B cell (primary cell): ENCODE measurements around the gene ARHGEF4. TPM values are rescaled to one million over a fixed set of nuclear protein-coding genes. Genes with fewer than 3 reads are reported as not detected.

Experiments
- ATAC-seq: fragments of 200-7000 bp; cut with Tn5 transposase; one replicate; pipeline ENCODE4 v1.10.0; 2021; ENCODE audit warnings: low read depth, mild to moderate bottlenecking, moderate number of reproducible peaks, moderate library complexity
- CTCF ChIA-PET: fragments of 350-600 bp; sonication (Branson Sonifier 250); formaldehyde crosslinking; loops from one replicate; lab custom pipeline; 2021; ENCODE audit warnings: antibody characterized with exemption, inconsistent platforms; lab: Charles Lee
- POLR2A ChIA-PET: fragments of 350-600 bp; sonication (Branson Sonifier 250); formaldehyde crosslinking; loops from one replicate; lab custom pipeline; 2021; ENCODE audit warnings: antibody characterized with exemption; lab: Charles Lee
- DNase-seq: peaks from one replicate; pipeline ENCODE4 v3.0.0; 2013
- H2AFZ ChIP-seq: 2 replicates; pipeline ENCODE4 v1.6.1; 2012; ENCODE audit warnings: mild to moderate bottlenecking, low read depth, low read length; ENCODE audit not compliant: insufficient read depth, poor library complexity, severe bottlenecking
- H3K27ac ChIP-seq, 2 donors: 1 replicate in 1 of 2; 2 replicates in 1 of 2; pipeline ENCODE4 v1.5.1; 2012 to 2013; ENCODE audit warnings: low read length in 2 of 2, mild to moderate bottlenecking in 2 of 2, moderate library complexity in 1 of 2
- H3K27me3 ChIP-seq, 4 experiments: fragments of 200-600 bp in 1 of 4; sonication (generic) in 1 of 4; replicated peaks in 1 of 4; 1 replicate in 2 of 4; 2 replicates in 2 of 4; pipeline versions ENCODE4 v1.6.1 to v1.7.0; 2013 to 2016; ENCODE audit warnings: low read length in 3 of 4, mild to moderate bottlenecking in 2 of 4, mixed read lengths in 1 of 4, moderate library complexity in 1 of 4; ENCODE audit not compliant: insufficient read depth in 4 of 4, control insufficient read depth in 3 of 4; ENCODE audit errors: control extremely low read depth in 1 of 4
- H3K36me3 ChIP-seq, 2 experiments: replicated peaks in 1 of 2; 1 replicate in 1 of 2; 2 replicates in 1 of 2; pipeline versions ENCODE4 v1.6.1 to v1.7.1; 2013; ENCODE audit warnings: low read length in 1 of 2; ENCODE audit not compliant: insufficient read depth in 2 of 2, control insufficient read depth in 1 of 2; ENCODE audit errors: control extremely low read depth in 1 of 2, extremely low read depth in 1 of 2
- H3K4me1 ChIP-seq, 2 donors: fragments of 200-600 bp in 1 of 2; sonication (generic) in 1 of 2; 1 replicate in 1 of 2; 2 replicates in 1 of 2; pipeline versions ENCODE4 v1.5.1 to v1.6.1; 2013 to 2017; ENCODE audit warnings: low read length in 2 of 2; ENCODE audit not compliant: control insufficient read depth in 2 of 2, insufficient read depth in 2 of 2
- H3K4me2 ChIP-seq: replicated peaks from 2 replicates; pipeline ENCODE3; 2012; ENCODE audit warnings: mild to moderate bottlenecking, low read depth, low read length; ENCODE audit not compliant: poor library complexity, severe bottlenecking
- H3K4me3 ChIP-seq, 5 experiments: fragments of 200-600 bp in 1 of 5; sonication (generic) in 1 of 5; 1 replicate in 3 of 5; 2 replicates in 2 of 5; pipeline versions ENCODE4 v1.5.1 to v1.7.0; 2011 to 2016; ENCODE audit warnings: low read length in 4 of 5, mild to moderate bottlenecking in 4 of 5, low read depth in 2 of 5, control low read depth in 1 of 5, moderate library complexity in 1 of 5; ENCODE audit not compliant: insufficient read depth in 1 of 5; ENCODE audit errors: control extremely low read depth in 1 of 5, extremely low read depth in 1 of 5
- H3K79me2 ChIP-seq: fragments of 200-600 bp; sonication (generic); one replicate; pipeline ENCODE4 v1.6.0; 2016; ENCODE audit warnings: low read length; ENCODE audit not compliant: control insufficient read depth, insufficient read depth
- H3K9ac ChIP-seq: fragments of 200-600 bp; sonication (generic); 2 replicates; pipeline ENCODE4 v1.6.1; 2017; ENCODE audit warnings: mild to moderate bottlenecking, low read length, moderate library complexity
- H3K9me3 ChIP-seq, 3 donors: one replicate each; pipeline versions ENCODE4 v1.6.1 to v1.7.1; 2013; ENCODE audit warnings: low read length in 2 of 3; ENCODE audit not compliant: control insufficient read depth in 2 of 3, insufficient read depth in 1 of 3; ENCODE audit errors: control extremely low read depth in 1 of 3
- H4K20me1 ChIP-seq: 2 replicates; pipeline ENCODE4 v1.6.0; 2012; ENCODE audit warnings: mild to moderate bottlenecking, low read length; ENCODE audit not compliant: insufficient read depth, control insufficient read depth, poor library complexity, severe bottlenecking
- H3K27ac Mint-ChIP-seq: one replicate; pipeline ENCODE4 v1.8.0; 2021; ENCODE audit warnings: mixed read lengths
- H3K27me3 Mint-ChIP-seq: one replicate; pipeline ENCODE4 v1.8.0; 2021; ENCODE audit warnings: mixed read lengths
- H3K4me1 Mint-ChIP-seq: one replicate; pipeline ENCODE4 v1.8.0; 2021; ENCODE audit warnings: mixed read lengths
- H3K4me3 Mint-ChIP-seq: one replicate; pipeline ENCODE4 v1.8.0; 2021; ENCODE audit warnings: mixed read lengths
- H3K9me3 Mint-ChIP-seq: one replicate; pipeline ENCODE4 v1.8.0; 2022; ENCODE audit warnings: mixed read lengths; ENCODE audit not compliant: insufficient read depth
- CTCF ChIP-seq: fragments of 200-600 bp; IDR thresholded peaks from one replicate; pipeline ENCODE4 v1.8.0; 2022; ENCODE audit warnings: antibody characterized with exemption, mild to moderate bottlenecking
- EZH2 ChIP-seq: IDR thresholded peaks from 2 replicates; pipeline ENCODE4 v1.6.1; 2012; ENCODE audit warnings: borderline replicate concordance, low read depth, mild to moderate bottlenecking, moderate library complexity, low read length; ENCODE audit not compliant: insufficient read depth, poor library complexity, severe bottlenecking
- WGBS: methylation state at CpG from one replicate; pipeline ENCODE4 v1.1.5; 2013; ENCODE audit warnings: missing lambda C conversion rate; ENCODE audit not compliant: insufficient coverage; 5-methylcytosine and 5-hydroxymethylcytosine counted together
- intact Hi-C: fragments of 100-400 bp; cut with micrococcal nuclease; formaldehyde crosslinking; loops from one replicate; pipeline ENCODE4 v1.10.0; 2022
- polyA plus RNA-seq: library from polyadenylated mRNA; depleted of rRNA; stranded (reverse); fragments of >200 nt; gene quantifications from 2 replicates; pipeline ENCODE4 v1.2.3, GENCODE V29; 2012
- total RNA-seq, 2 donors: library from RNA; stranded (reverse); fragments of 120-200 nt in 1 of 2; gene quantifications; 1 replicate in 1 of 2; 2 replicates in 1 of 2; pipeline versions ENCODE4 v1.2.3 to v1.2.4, GENCODE V29; 2013 to 2022

The ARHGEF4 gene
- total and polyA plus RNA-seq, 2 donors (not counting 1 experiment from before 2014, with no cell fraction given): 2.1 TPM; not detected in 1

GRCh38 chr2:130839011-130839780, 2.5 kb downstream of the ARHGEF4 start:
- peaks cover 7% of the 10 kb centered on the region for H3K4me1 Mint-ChIP-seq
- ChIA-PET POLR2A (no interaction called here), CTCF (no interaction called here)
- DNase-seq: no peak
- intact Hi-C loops: no loop called here
- H3K36me3 ChIP-seq: no peaks in the 10 kb centered on the region
- no peaks in the 10 kb centered on the region for H3K9me3 Mint-ChIP-seq
- 85% methylated on average over 16 of the region's 16 CpGs for WGBS
- H3K27ac ChIP-seq: no peak overlapping the region
- H2AFZ ChIP-seq: no peak overlapping the region
- no peak overlapping the region for H3K4me3 ChIP-seq
- no peaks in the 10 kb centered on the region for H4K20me1 ChIP-seq
- peaks cover 0 to 24% (median 4%) of the 10 kb centered on the region in 4 experiments for H3K27me3 ChIP-seq
- no peak overlapping the region for H3K27ac Mint-ChIP-seq
- H3K4me2 ChIP-seq: no peak overlapping the region
- H3K4me3 Mint-ChIP-seq: no peak overlapping the region
- no peaks in the 10 kb centered on the region for H3K9me3 ChIP-seq
- peaks cover 38% of the 10 kb centered on the region for H3K27me3 Mint-ChIP-seq
- H3K4me1 ChIP-seq: peaks cover 0 to 5% of the 10 kb centered on the region in 2 donors
- no peak for TF ChIP-seq EZH2
- no peak for TF ChIP-seq CTCF
- no peaks in the 10 kb centered on the region for H3K79me2 ChIP-seq
- no peak overlapping the region for H3K9ac ChIP-seq
- ATAC-seq: no peak

DNA sequence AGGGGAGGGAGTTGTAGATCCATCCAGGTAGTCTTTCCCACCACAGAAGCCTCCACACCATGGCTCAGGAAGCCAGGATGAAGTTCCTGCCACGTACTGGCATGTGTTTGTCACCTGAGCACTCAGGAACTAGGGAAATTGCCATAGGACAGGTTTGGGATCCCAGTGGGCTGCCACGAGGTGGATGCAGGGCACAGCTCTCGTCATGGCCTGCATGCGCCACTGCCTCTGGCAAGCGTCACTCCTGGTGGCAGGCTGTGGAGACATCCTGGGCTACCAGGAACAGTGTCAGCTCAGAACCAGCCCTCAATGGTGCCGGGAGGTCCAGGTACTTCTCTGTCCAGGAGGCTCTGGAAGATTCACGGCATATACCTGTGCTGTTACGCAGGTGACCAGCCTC, 3.8 kb downstream of the ARHGEF4 start:
- intact Hi-C loops: no loop called here
- POLR2A ChIA-PET: no interaction called here
- TF ChIP-seq CTCF: no peak
- no peak for TF ChIP-seq EZH2

More for the DNA sequence above, 3.8 kb downstream of the ARHGEF4 start:
- no peaks in the 10 kb centered on the region for H3K79me2 ChIP-seq
- Mint-ChIP-seq H3K4me3 (no peak overlapping the region), H3K27ac (no peak overlapping the region), H3K27me3 (peaks cover 28% of the 10 kb centered on the region), H3K9me3 (no peaks in the 10 kb centered on the region), H3K4me1 (peaks cover 2% of the 10 kb centered on the region)
- H3K27me3 ChIP-seq: peaks cover 0 to 21% (median 4%) of the 10 kb centered on the region in 4 experiments
- CTCF ChIA-PET: no interaction called here
- H3K4me3 ChIP-seq: no peak overlapping the region
- no peak overlapping the region for H3K4me2 ChIP-seq
- H2AFZ ChIP-seq: no peak overlapping the region
- no peaks in the 10 kb centered on the region for H3K36me3 ChIP-seq
- 78% methylated on average over 5 of the region's 8 CpGs for WGBS
- no peak for DNase-seq
- no peaks in the 10 kb centered on the region for H3K9me3 ChIP-seq
- H3K27ac ChIP-seq: no peak overlapping the region
- no peaks in the 10 kb centered on the region for H4K20me1 ChIP-seq
- no peak overlapping the region for H3K9ac ChIP-seq
- H3K4me1 ChIP-seq: peaks cover 0 to 5% of the 10 kb centered on the region in 2 donors
- no peak for ATAC-seq
